K562 (cell line): ENCODE results near the gene DAGLA. TPM values are rescaled to one million over a fixed set of nuclear protein-coding genes. Genes with fewer than 3 reads are reported as not detected.

Source experiments
- BHLHE40 ChIP-seq: IDR thresholded peaks from 2 replicates; pipeline ENCODE4 v1.6.1; 2011; ENCODE audit warnings: low read length, improper control_type of control experiment
- CBFA2T3 ChIP-seq: fragments of 450-650 bp; IDR thresholded peaks from 2 replicates; pipeline ENCODE4 v1.6.1; 2017
- CHD1 ChIP-seq: fragments of 200-600 bp; sonication (generic); IDR thresholded peaks from one replicate; pipeline ENCODE4 v1.6.1; 2012; ENCODE audit warnings: mild to moderate bottlenecking, moderate library complexity, low read length, inconsistent platforms
- CTBP1 ChIP-seq: fragments of 450-650 bp; IDR thresholded peaks from 2 replicates; pipeline ENCODE4 v1.6.1; 2016; ENCODE audit warnings: borderline replicate concordance
- EP300 ChIP-seq: IDR thresholded peaks from 2 replicates; pipeline ENCODE4 v1.6.1; 2012; ENCODE audit warnings: low read length, improper control_type of control experiment
- FIP1L1 ChIP-seq: fragments of 200-400 bp; formaldehyde crosslinking; IDR thresholded peaks from 2 replicates; pipeline ENCODE4 v1.6.1; 2018; ENCODE audit warnings: mild to moderate bottlenecking, low read depth, low read length; ENCODE audit not compliant: poor library complexity, severe bottlenecking
- GATAD2B ChIP-seq: fragments of 450-650 bp; IDR thresholded peaks from 2 replicates; pipeline ENCODE4 v1.6.1; 2017; ENCODE audit warnings: mild to moderate bottlenecking, borderline replicate concordance
- HDGF ChIP-seq: fragments of 450-650 bp; IDR thresholded peaks from 2 replicates; pipeline ENCODE4 v1.6.1; 2016
- KLF6 ChIP-seq: fragments of 250-450 bp; sonication (Bioruptor Pico); IDR thresholded peaks from 2 replicates; pipeline ENCODE4 v1.4.0; 2020; ENCODE audit warnings: mild to moderate bottlenecking, moderate library complexity, borderline replicate concordance
- MCM2 ChIP-seq: fragments of 450-650 bp; IDR thresholded peaks from 2 replicates; pipeline ENCODE4 v1.6.1; 2017; ENCODE audit warnings: low read depth, mild to moderate bottlenecking
- NR3C1 ChIP-seq: sonication (generic); formaldehyde crosslinking; IDR thresholded peaks from 2 replicates; pipeline ENCODE4 v1.8.1; 2022; ENCODE audit warnings: missing genetic modification reagents
- NUFIP1 ChIP-seq: fragments of 450-650 bp; IDR thresholded peaks from 2 replicates; pipeline ENCODE4 v1.6.1; 2018; ENCODE audit not compliant: partially characterized antibody
- PATZ1 ChIP-seq: fragments of 250-450 bp; sonication (Bioruptor Pico); IDR thresholded peaks from 2 replicates; pipeline ENCODE4 v1.5.0; 2020; ENCODE audit warnings: mild to moderate bottlenecking, borderline replicate concordance
- PHF21A ChIP-seq: fragments of 450-650 bp; IDR thresholded peaks from 2 replicates; pipeline ENCODE4 v1.6.1; 2017; ENCODE audit warnings: low read depth, borderline replicate concordance
- PKNOX1 ChIP-seq: fragments of 450-650 bp; IDR thresholded peaks from 2 replicates; pipeline ENCODE4 v1.6.1; 2016
- POLR2AphosphoS2 ChIP-seq: IDR thresholded peaks from 2 replicates; pipeline ENCODE4 v1.6.1; 2012; ENCODE audit warnings: low read length, improper control_type of control experiment
- POLR3A ChIP-seq: IDR thresholded peaks from 2 replicates; pipeline ENCODE4 v1.6.1; 2011; ENCODE audit warnings: borderline replicate concordance, mild to moderate bottlenecking, moderate library complexity; ENCODE audit not compliant: insufficient read length, insufficient read depth; ENCODE audit errors: extremely low read depth
- ZNF274 ChIP-seq: IDR thresholded peaks from 2 replicates; pipeline ENCODE4 v1.6.1; 2011; ENCODE audit warnings: low read depth, mild to moderate bottlenecking, low read length, moderate library complexity, borderline replicate concordance
- ZNF79 ChIP-seq: fragments of 250-450 bp; sonication (Bioruptor Pico); IDR thresholded peaks from 2 replicates; pipeline ENCODE4 v1.4.0; 2020; ENCODE audit warnings: low read depth, mild to moderate bottlenecking, moderate library complexity
- polyA plus RNA-seq, 8 experiments: library from polyadenylated mRNA; depleted of rRNA in 4 of 8; stranded (reverse) in 5 of 8; unstranded in 3 of 8; fragments of >200 nt; fragmentation: Nextera tagmentation in 2 of 8; fragmentation: Illumina TruSeq in 1 of 8; extraction: Ambion mirVana in 2 of 8; extraction: Trizol in 1 of 8; gene quantifications; 2 replicates each; pipeline versions ENCODE4 v1.2.1 to v1.2.3, GENCODE V29; 2011 to 2014; ENCODE audit warnings: inconsistent platforms in 1 of 8, missing spikeins in 1 of 8
- total RNA-seq, 7 experiments: library from RNA; depleted of rRNA in 6 of 7; stranded (reverse); fragments of >200 nt in 6 of 7; fragmentation: Illumina TruSeq in 2 of 7; extraction: Trizol in 2 of 7; gene quantifications; 2 replicates each; pipeline versions ENCODE4 v1.2.1 to v1.2.3, GENCODE V29; 2011 to 2021; ENCODE audit warnings: low replicate concordance in 1 of 7
- TF ChIP-seq, protein P1 (sequence below), 2 experiments: IDR thresholded peaks; 2 replicates each; pipeline ENCODE4 v1.6.1; 2011; ENCODE audit warnings: borderline replicate concordance in 1 of 2, control low read depth in 1 of 2, low read depth in 1 of 2, low read length in 1 of 2, mild to moderate bottlenecking in 1 of 2, mixed read lengths in 1 of 2, moderate library complexity in 1 of 2; ENCODE audit not compliant: insufficient read depth in 1 of 2, insufficient read length in 1 of 2, poor library complexity in 1 of 2, severe bottlenecking in 1 of 2; ENCODE audit errors: extremely low read depth in 1 of 2
- TF ChIP-seq, protein P2 (sequence below): IDR thresholded peaks from 2 replicates; pipeline ENCODE4 v1.6.1; 2014; ENCODE audit warnings: antibody characterized with exemption

The DAGLA gene
- total and polyA plus RNA-seq, 9 of the 15 experiments (the other 6 are each of a cell fraction or from before 2014, with no cell fraction given), result 0.03 to 0.16 (median 0.04) TPM; not detected in 4

- TF ChIP-seq, protein P1, sequence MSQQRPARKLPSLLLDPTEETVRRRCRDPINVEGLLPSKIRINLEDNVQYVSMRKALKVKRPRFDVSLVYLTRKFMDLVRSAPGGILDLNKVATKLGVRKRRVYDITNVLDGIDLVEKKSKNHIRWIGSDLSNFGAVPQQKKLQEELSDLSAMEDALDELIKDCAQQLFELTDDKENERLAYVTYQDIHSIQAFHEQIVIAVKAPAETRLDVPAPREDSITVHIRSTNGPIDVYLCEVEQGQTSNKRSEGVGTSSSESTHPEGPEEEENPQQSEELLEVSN (IDR thresholded peaks at IDR 0.05; ENCODE audit: borderline replicate concordance in 1 of 2, extremely low read depth in 1 of 2, insufficient read depth in 1 of 2, insufficient read length in 1 of 2, low read depth in 1 of 2, low read length in 1 of 2, poor library complexity in 1 of 2, severe bottlenecking in 1 of 2), result no peak
- no peak for TF ChIP-seq GATAD2B
- peak; percentile 98 for TF ChIP-seq BHLHE40
- TF ChIP-seq NUFIP1, result no peak
- TF ChIP-seq HDGF, result no peak
- peak; percentile 63; the same call in 1 of the 2 replicates for TF ChIP-seq CTBP1
- TF ChIP-seq, protein P2, sequence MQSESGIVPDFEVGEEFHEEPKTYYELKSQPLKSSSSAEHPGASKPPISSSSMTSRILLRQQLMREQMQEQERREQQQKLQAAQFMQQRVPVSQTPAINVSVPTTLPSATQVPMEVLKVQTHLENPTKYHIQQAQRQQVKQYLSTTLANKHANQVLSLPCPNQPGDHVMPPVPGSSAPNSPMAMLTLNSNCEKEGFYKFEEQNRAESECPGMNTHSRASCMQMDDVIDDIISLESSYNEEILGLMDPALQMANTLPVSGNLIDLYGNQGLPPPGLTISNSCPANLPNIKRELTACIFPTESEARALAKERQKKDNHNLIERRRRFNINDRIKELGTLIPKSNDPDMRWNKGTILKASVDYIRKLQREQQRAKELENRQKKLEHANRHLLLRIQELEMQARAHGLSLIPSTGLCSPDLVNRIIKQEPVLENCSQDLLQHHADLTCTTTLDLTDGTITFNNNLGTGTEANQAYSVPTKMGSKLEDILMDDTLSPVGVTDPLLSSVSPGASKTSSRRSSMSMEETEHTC, result peak; percentile 97
- TF ChIP-seq PHF21A, result peak; percentile 93; the same call in 1 of the 2 replicates
- TF ChIP-seq KLF6 (CRISPR knock-in tag), result no peak
- no peak for TF ChIP-seq FIP1L1
- TF ChIP-seq PKNOX1, result peak; percentile 85
- TF ChIP-seq MCM2, result no peak
- no peak for TF ChIP-seq ZNF274
- TF ChIP-seq CBFA2T3, result no peak
- no peak for TF ChIP-seq PATZ1
- TF ChIP-seq POLR2AphosphoS2, result no peak
- no peak for TF ChIP-seq POLR3A
- no peak for TF ChIP-seq NR3C1 (CRISPR knock-in tag)
- TF ChIP-seq EP300, result 0 out of 2 replicates have a peak, but pooled peaks have one; percentile 29
- no peak for TF ChIP-seq ZNF79 (CRISPR knock-in tag)
- no peak for TF ChIP-seq CHD1
Observed at GRCh38 chr11:61733120-61733978, 53.2 kb downstream of the DAGLA start (continued).
